HG02840 (cell line): ENCODE results near the gene PIGP.
"Not testable (repeated sequence)": the region's sequence is repeated elsewhere in the genome, so short reads cannot be mapped to it uniquely, and the experiment has no call there.

Experiments
- ATAC-seq: cut with Tn5 transposase; IDR thresholded peaks from one replicate; pipeline ENCODE4 v1.9.1; 2021; ENCODE audit warnings: mild to moderate bottlenecking, moderate library complexity, moderate number of reproducible peaks; ENCODE audit not compliant: unreplicated experiment, low FRiP score

Gene PIGP

GRCh38 chr21:37072988-37073416 lies at the start of gene PIGP, which contains the start of gene TTC3:
Gene PIGP (minus strand): TSS chr21:37073071. CDS start chr21:37072515, 556 bp downstream.
Gene TTC3 (plus strand): TSS chr21:37073254. CDS start chr21:37087258, 14,004 bp downstream.
- peak; percentile 72 for ATAC-seq

- ATAC-seq, result no peak
Observed at GRCh38 chr21:37119421-37120218, 46.7 kb upstream of the PIGP start.

GRCh38 chr21:37118187-37118826 lies 45.4 kb upstream of the PIGP start:
- no peak for ATAC-seq

GRCh38 chr21:37117204-37117603 lies 44.3 kb upstream of the PIGP start:
- ATAC-seq, result no peak

GRCh38 chr21:37116459-37116858 lies 43.6 kb upstream of the PIGP start:
- ATAC-seq, result not testable (repeated sequence)

GRCh38 chr21:37114301-37114700 lies 41.4 kb upstream of the PIGP start:
- not testable (repeated sequence) for ATAC-seq

- not testable (repeated sequence) for ATAC-seq
Observed at GRCh38 chr21:37111029-37111428, 38.2 kb upstream of the PIGP start.

GRCh38 chr21:37106998-37107397 lies 34.1 kb upstream of the PIGP start:
- no peak for ATAC-seq

GRCh38 chr21:37102746-37103145 lies 29.9 kb upstream of the PIGP start:
- ATAC-seq, result not testable (repeated sequence)

- ATAC-seq, result no peak
Observed at GRCh38 chr21:37101384-37101783, 28.5 kb upstream of the PIGP start.

GRCh38 chr21:37100316-37100715 lies 27.4 kb upstream of the PIGP start:
- ATAC-seq, result no peak

GRCh38 chr21:37098751-37099150 lies 25.9 kb upstream of the PIGP start:
- no peak for ATAC-seq

- ATAC-seq, result no peak
Observed at GRCh38 chr21:37095821-37096220, 22.9 kb upstream of the PIGP start.

- ATAC-seq, result no peak
Observed at GRCh38 chr21:37093977-37094376, 21.1 kb upstream of the PIGP start.

GRCh38 chr21:37088186-37088735 lies 15.4 kb upstream of the PIGP start:
- ATAC-seq, result no peak

- no peak for ATAC-seq
Observed at GRCh38 chr21:37087188-37087587, 14.3 kb upstream of the PIGP start.

GRCh38 chr21:37085726-37086125 lies 12.9 kb upstream of the PIGP start:
- ATAC-seq, result no peak

- ATAC-seq, result no peak
Observed at GRCh38 chr21:37082856-37083528, 10.1 kb upstream of the PIGP start.

GRCh38 chr21:37082375-37082774 lies 9.5 kb upstream of the PIGP start:
- ATAC-seq, result no peak

GRCh38 chr21:37079211-37079824 lies 6.4 kb upstream of the PIGP start:
- no peak for ATAC-seq
